Embryonic facial prominence (tissue), 1 donor: ENCODE measurements around the gene VTN.

Source experiments
- DNase-seq: peaks from one replicate; pipeline ENCODE4 v3.0.0-alpha.2; 2016; ENCODE audit errors: extremely low spot score

VTN gene

GRCh38 chr17:28320215-28321061, 49.7 kb downstream of the VTN start:
- no peak for DNase-seq

- DNase-seq = no peak
Observed at GRCh38 chr17:28319598-28319935, 50.5 kb downstream of the VTN start.

- DNase-seq = peak; percentile 89
Observed at GRCh38 chr17:28318759-28319597, 51.1 kb downstream of the VTN start, which contains the start of gene TMEM97. Gene TMEM97 (plus strand): TSS chr17:28319200. CDS start chr17:28319240, 40 bp downstream.

- DNase-seq = no peak
Observed at GRCh38 chr17:28317966-28318758, 51.9 kb downstream of the VTN start.
